Measurements from ENCODE around the gene SLAMF8. TPM values are rescaled to one million over a fixed set of nuclear protein-coding genes. Genes with fewer than 3 reads are reported as not detected.

The SLAMF8 gene
- total and polyA plus RNA-seq, 4 donors, result 0.28 to 1.6 (median 1.1) TPM

DNA sequence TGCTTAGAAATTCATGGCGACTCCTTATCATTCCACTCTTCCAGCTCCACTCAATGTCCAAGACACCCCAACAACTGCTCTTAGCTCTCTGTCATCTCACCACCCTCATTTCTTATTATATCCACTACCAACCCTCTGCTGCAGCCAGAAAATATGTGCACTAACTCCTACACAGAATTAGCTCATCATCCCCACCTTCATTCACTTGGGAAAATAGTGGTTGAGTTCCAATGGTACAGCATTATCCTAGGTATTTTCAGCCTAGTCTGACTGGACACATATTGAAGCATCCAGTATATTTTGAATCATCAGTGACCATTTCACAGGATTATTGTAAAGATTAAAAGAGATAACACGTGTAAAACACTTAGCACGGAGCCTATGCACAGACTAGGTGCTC lies 52.5 kb downstream of the SLAMF8 start (continued):
- TF ChIP-seq, protein P1, sequence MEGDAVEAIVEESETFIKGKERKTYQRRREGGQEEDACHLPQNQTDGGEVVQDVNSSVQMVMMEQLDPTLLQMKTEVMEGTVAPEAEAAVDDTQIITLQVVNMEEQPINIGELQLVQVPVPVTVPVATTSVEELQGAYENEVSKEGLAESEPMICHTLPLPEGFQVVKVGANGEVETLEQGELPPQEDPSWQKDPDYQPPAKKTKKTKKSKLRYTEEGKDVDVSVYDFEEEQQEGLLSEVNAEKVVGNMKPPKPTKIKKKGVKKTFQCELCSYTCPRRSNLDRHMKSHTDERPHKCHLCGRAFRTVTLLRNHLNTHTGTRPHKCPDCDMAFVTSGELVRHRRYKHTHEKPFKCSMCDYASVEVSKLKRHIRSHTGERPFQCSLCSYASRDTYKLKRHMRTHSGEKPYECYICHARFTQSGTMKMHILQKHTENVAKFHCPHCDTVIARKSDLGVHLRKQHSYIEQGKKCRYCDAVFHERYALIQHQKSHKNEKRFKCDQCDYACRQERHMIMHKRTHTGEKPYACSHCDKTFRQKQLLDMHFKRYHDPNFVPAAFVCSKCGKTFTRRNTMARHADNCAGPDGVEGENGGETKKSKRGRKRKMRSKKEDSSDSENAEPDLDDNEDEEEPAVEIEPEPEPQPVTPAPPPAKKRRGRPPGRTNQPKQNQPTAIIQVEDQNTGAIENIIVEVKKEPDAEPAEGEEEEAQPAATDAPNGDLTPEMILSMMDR (IDR thresholded peaks at IDR 0.05; ENCODE audit: low read depth, low read length, missing input control), result no peak

DNA sequence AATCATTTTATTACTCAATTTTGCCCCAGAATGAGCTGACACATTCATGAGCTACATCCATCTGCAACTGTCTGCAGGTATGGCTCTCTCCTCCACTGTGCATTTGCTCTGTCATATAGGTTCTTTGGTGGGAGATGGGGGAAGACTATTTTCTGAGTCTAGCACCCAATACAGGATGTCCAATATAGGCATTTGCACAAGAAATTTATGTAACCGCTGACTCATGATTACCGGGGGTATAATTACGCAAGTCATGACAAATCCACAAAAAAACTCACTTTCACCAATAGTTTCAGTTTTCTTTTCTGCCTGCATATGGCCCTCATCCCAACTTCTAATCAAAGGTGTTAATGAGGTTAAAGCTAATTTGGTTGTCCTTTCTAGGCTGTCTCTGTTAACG lies 53.3 kb downstream of the SLAMF8 start:
- no peaks in the 10 kb centered on the region for H3K27me3 ChIP-seq (ENCODE audit: control insufficient read depth in 4 of 4, insufficient read depth in 4 of 4, low read length in 3 of 4)
- H3K36me3 ChIP-seq (ENCODE audit: control insufficient read depth in 4 of 4, insufficient read depth in 3 of 4, low read depth in 1 of 4, low read length in 3 of 4), result no peaks in the 10 kb centered on the region
- DNase-seq (ENCODE audit: low spot score), result no peak
- WGBS, result 70% methylated on average over 4 of the region's 4 CpGs
- H3K9ac ChIP-seq (ENCODE audit: low read depth in 1 of 2, low read length in 2 of 2), result no peak overlapping the region
- no peaks in the 10 kb centered on the region for H3K9me3 ChIP-seq (ENCODE audit: control insufficient read depth in 4 of 4, low read length in 3 of 4)
- H3K27ac ChIP-seq (ENCODE audit: low read depth in 1 of 2, low read length in 2 of 2), result no peak overlapping the region
- TF ChIP-seq EGR1 (IDR thresholded peaks at IDR 0.05; ENCODE audit: low read depth in 2 of 2), result no peak
- TF ChIP-seq, protein P2, sequence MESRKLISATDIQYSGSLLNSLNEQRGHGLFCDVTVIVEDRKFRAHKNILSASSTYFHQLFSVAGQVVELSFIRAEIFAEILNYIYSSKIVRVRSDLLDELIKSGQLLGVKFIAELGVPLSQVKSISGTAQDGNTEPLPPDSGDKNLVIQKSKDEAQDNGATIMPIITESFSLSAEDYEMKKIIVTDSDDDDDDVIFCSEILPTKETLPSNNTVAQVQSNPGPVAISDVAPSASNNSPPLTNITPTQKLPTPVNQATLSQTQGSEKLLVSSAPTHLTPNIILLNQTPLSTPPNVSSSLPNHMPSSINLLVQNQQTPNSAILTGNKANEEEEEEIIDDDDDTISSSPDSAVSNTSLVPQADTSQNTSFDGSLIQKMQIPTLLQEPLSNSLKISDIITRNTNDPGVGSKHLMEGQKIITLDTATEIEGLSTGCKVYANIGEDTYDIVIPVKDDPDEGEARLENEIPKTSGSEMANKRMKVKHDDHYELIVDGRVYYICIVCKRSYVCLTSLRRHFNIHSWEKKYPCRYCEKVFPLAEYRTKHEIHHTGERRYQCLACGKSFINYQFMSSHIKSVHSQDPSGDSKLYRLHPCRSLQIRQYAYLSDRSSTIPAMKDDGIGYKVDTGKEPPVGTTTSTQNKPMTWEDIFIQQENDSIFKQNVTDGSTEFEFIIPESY (IDR thresholded peaks at IDR 0.05), result no peak
- TF ChIP-seq FOXA1 (IDR thresholded peaks at IDR 0.05), result no peak
- TF ChIP-seq JUND (IDR thresholded peaks at IDR 0.05), result peak in 1 of 2 donors; percentile 24
- no peaks in the 10 kb centered on the region for H3K4me1 ChIP-seq (ENCODE audit: control insufficient read depth in 4 of 4, insufficient read depth in 4 of 4, low read length in 3 of 4)
- H3K4me3 ChIP-seq (ENCODE audit: low read depth in 1 of 3, low read length in 3 of 3), result no peak overlapping the region

DNA sequence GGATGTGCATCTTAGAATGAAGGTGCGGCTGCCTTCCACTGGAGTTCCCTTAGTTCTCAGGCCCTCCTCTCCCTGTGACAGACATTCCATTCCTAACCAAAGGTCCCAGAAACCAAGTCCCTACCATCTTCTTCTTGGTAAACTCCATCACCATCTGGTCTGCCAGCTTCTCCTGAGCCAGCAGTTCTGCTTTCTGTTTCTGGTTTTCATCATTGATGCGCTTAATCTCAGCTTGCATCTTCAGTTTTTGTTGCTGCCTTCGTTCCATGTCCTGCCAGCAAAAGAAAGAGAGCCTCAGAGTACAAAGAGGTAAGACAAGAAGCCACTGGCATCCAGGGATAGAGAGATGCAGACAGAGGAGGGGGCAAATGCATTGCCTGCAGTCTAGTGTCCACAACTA lies 53.8 kb downstream of the SLAMF8 start:
- H3K27me3 ChIP-seq (ENCODE audit: control insufficient read depth in 4 of 4, insufficient read depth in 4 of 4, low read length in 3 of 4), result no peaks in the 10 kb centered on the region
- no peak for DNase-seq (ENCODE audit: low spot score)
- H3K36me3 ChIP-seq (ENCODE audit: control insufficient read depth in 4 of 4, insufficient read depth in 3 of 4, low read depth in 1 of 4, low read length in 3 of 4), result no peaks in the 10 kb centered on the region
- TF ChIP-seq, protein P2 (IDR thresholded peaks at IDR 0.05), result no peak
- no peak overlapping the region for H3K27ac ChIP-seq (ENCODE audit: low read depth in 1 of 2, low read length in 2 of 2)
- H3K9me3 ChIP-seq (ENCODE audit: control insufficient read depth in 4 of 4, low read length in 3 of 4), result no peaks in the 10 kb centered on the region
- no peaks in the 10 kb centered on the region for H3K4me1 ChIP-seq (ENCODE audit: control insufficient read depth in 4 of 4, insufficient read depth in 4 of 4, low read length in 3 of 4)
- no peak overlapping the region for H3K4me3 ChIP-seq (ENCODE audit: low read depth in 1 of 3, low read length in 3 of 3)
- 86% methylated on average over 3 of the region's 3 CpGs for WGBS
- H3K9ac ChIP-seq (ENCODE audit: low read depth in 1 of 2, low read length in 2 of 2), result no peak overlapping the region

DNA sequence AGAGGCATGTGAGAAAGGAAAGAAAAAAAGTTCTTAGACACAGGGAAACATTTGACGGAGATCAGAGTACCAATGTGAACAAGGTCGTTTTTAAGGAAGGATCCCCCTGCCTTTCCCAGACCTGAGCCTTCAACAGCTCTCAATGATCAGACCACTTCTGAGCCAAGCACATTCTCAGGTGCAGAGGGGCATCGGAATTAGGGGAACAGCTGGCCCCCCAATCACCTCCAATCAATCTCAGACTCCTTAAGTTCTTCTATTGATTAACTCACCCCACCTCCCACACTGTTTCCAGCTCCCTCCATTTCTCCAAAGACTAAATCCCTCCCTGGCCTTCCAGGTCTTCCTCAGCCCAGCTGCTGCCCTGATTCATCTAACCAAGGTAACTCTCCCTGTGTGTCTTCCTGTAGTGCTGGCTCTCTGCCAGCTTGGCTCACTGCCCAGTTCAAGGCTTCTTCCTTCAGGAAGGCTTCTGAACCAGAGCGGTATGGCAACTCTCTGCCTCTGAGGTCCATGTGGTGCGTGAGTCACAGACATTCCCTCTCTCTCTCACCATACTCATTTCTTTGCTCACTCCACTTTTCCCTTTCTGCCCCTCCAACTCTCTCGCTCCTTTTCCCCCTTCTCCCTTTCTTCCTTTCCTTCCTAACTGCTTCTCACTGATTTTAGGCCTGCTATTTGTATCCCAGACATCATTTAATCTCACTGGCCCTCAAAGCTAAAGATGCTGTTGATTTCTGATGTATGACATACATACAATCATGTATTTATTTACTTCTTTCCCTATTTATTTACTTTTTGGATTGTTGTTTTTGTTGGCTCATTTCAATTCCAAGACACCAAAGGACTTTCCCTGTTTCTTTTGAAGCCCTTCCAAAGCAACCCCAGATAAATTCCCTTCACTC lies 55.2 kb downstream of the SLAMF8 start:
- DNase-seq (ENCODE audit: low spot score), result peak; percentile 44
- TF ChIP-seq SP1 (IDR thresholded peaks at IDR 0.05) (no peak), EGR1 (IDR thresholded peaks at IDR 0.05; ENCODE audit: low read depth in 2 of 2) (no peak), NR2F2 (IDR thresholded peaks at IDR 0.05) (no peak), JUND (IDR thresholded peaks at IDR 0.05) (no peak), RXRA (IDR thresholded peaks at IDR 0.05) (no peak), FOXA2 (IDR thresholded peaks at IDR 0.05) (no peak), RAD21 (IDR thresholded peaks at IDR 0.05) (no peak), HNF4A (conservative IDR thresholded peaks at IDR 0.05) (no peak), HNF4G (IDR thresholded peaks at IDR 0.05) (no peak), FOXA1 (IDR thresholded peaks at IDR 0.05) (no peak)
- TF ChIP-seq, protein P3, sequence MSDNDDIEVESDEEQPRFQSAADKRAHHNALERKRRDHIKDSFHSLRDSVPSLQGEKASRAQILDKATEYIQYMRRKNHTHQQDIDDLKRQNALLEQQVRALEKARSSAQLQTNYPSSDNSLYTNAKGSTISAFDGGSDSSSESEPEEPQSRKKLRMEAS (IDR thresholded peaks at IDR 0.05), result no peak
- TF ChIP-seq, protein P4, sequence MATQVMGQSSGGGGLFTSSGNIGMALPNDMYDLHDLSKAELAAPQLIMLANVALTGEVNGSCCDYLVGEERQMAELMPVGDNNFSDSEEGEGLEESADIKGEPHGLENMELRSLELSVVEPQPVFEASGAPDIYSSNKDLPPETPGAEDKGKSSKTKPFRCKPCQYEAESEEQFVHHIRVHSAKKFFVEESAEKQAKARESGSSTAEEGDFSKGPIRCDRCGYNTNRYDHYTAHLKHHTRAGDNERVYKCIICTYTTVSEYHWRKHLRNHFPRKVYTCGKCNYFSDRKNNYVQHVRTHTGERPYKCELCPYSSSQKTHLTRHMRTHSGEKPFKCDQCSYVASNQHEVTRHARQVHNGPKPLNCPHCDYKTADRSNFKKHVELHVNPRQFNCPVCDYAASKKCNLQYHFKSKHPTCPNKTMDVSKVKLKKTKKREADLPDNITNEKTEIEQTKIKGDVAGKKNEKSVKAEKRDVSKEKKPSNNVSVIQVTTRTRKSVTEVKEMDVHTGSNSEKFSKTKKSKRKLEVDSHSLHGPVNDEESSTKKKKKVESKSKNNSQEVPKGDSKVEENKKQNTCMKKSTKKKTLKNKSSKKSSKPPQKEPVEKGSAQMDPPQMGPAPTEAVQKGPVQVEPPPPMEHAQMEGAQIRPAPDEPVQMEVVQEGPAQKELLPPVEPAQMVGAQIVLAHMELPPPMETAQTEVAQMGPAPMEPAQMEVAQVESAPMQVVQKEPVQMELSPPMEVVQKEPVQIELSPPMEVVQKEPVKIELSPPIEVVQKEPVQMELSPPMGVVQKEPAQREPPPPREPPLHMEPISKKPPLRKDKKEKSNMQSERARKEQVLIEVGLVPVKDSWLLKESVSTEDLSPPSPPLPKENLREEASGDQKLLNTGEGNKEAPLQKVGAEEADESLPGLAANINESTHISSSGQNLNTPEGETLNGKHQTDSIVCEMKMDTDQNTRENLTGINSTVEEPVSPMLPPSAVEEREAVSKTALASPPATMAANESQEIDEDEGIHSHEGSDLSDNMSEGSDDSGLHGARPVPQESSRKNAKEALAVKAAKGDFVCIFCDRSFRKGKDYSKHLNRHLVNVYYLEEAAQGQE (IDR thresholded peaks at IDR 0.05), result no peak
- TF ChIP-seq, protein P5, sequence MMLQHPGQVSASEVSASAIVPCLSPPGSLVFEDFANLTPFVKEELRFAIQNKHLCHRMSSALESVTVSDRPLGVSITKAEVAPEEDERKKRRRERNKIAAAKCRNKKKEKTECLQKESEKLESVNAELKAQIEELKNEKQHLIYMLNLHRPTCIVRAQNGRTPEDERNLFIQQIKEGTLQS (IDR thresholded peaks at IDR 0.05), result no peak

More for the DNA sequence above, 55.2 kb downstream of the SLAMF8 start:
- Histone ChIP-seq H3K36me3 (ENCODE audit: control insufficient read depth in 4 of 4, insufficient read depth in 3 of 4, low read depth in 1 of 4, low read length in 3 of 4) (no peaks in the 10 kb centered on the region), H3K27me3 (ENCODE audit: control insufficient read depth in 4 of 4, insufficient read depth in 4 of 4, low read length in 3 of 4) (no peaks in the 10 kb centered on the region), H3K9me3 (ENCODE audit: control insufficient read depth in 4 of 4, low read length in 3 of 4) (no peaks in the 10 kb centered on the region), H3K9ac (ENCODE audit: low read depth in 1 of 2, low read length in 2 of 2) (no peak overlapping the region), H3K4me3 (ENCODE audit: low read depth in 1 of 3, low read length in 3 of 3) (no peak overlapping the region), H3K27ac (ENCODE audit: low read depth in 1 of 2, low read length in 2 of 2) (no peak overlapping the region), H3K4me1 (ENCODE audit: control insufficient read depth in 4 of 4, insufficient read depth in 4 of 4, low read length in 3 of 4) (no peaks in the 10 kb centered on the region)
- 72% methylated on average over 6 of the region's 6 CpGs for WGBS
